Stimulated activated naive CD4-positive, alpha-beta T cell (primary cell): ENCODE data around the gene STK16.

Experiments used
- DNase-seq, 6 experiments: peaks; one replicate each; lab custom pipeline; 2025; lab: John Stamatoyannopoulos, UW

Gene STK16

DNA sequence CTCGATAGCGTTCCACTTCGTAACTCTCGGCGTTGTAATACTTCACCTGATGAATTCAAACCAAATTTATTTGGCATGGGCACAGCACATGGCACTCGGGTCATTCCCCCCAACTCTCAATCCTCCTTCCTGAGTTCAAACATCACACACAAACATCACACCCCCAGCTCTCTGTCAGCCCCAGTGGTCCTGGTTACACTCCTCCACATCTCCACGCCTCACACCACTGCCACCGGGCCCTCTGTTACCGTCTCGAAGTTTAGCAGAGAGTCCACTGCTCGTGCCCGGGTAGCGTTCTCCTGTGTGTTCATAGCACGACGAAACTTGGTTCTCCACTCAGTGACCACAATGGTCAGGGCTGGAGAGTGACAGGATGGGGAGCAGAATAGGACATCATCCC, 31.1 kb upstream of the STK16 start:
- no peak for DNase-seq

DNA sequence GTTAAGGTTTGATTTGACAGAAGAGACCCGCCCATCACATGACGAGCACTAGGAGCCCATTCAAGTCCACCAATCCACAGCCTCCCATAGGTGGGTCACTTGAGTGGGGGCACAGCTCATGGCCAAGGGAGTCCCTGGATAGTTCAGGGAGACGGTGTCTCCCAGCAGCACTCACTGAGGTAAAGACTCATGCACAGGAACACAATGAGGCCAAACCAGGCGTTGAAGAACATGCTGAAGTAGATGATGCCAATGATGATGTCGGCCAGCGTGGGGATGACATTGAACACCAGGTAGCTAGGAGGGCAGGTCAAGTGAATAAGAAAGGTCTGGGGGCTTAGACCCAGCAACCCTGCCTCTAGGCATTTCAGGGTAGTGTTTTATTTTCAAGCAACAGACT, 30.5 kb upstream of the STK16 start:
- DNase-seq, result no peak

DNA sequence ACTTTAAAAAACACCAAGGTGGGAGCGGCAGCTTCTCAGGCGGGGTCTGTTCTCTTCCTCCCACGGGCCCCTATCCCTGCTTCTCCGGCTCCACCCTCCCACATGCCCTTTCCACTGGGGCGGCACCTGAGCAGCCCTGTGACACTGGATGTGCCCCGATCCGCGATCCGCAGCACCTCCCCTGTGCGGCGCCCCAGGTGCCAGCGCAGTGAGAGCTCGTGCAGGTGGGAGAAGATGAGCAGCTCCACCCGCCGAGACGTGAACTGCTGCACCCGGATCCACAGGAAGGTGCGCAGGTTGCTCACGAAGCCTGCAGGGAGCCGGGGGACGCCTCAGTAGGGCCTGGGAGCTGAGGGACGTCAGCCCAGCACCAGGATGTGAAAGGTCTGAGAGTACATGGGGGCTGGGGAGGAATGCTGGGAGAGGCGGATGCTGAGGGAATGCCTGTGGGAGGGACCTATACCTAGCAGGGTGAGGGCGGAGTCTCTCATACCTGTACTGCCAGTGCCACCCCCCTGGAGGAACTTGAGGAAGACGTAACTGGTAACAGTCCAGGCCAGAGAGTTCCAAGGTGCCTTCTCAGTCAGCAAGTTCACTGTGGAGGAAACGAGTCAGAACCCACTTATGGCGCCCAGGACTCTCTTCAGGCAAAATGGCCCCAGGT, 29.3 kb upstream of the STK16 start:
- DNase-seq, result no peak

DNA sequence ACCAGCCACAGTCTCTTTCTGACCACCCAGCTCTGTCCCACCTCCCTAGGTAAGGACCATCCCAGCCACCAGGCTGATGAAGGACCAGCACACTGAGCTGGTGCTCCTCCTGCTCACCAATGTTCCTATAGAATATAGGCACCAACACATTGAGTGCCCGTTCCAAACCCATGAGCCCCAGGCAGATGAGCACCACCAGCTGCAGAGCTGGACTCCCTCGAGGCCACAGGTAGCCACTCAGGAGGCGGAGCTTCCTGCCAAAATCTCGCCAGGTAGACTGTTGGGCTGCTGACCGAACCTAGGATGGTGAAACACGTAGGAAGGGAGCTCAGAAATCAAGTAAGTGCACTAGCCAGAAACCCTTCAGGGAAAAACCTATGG, 28.8 kb upstream of the STK16 start:
- DNase-seq, result no peak

DNA sequence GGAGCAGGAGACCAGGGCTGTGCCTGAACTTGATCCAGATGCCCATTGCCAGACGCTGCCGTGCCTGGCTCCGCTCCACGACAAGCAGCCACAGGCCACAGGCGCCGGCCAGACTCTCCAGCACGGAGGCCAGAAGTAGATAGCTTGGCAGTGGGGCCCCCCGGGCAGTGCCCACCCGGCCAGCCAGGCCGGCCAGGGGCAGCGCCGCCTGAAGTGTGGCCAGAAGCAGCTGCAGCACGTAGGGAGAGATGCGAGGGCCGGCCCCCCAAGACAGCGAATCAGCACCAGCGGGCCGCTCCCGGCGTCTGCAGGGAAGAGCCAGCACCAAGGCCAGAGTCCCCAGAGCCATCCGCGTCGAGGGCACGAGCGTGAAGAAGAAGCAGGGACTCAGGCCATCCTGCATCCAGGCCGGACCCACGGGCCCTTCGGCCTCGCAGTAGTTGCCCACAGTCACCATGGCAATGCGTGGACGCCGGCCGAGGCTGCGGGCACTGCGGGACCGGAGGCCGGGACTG, 27.0 kb upstream of the STK16 start:
- DNase-seq, result peak in 1 of 6 experiments; percentile 48

DNA sequence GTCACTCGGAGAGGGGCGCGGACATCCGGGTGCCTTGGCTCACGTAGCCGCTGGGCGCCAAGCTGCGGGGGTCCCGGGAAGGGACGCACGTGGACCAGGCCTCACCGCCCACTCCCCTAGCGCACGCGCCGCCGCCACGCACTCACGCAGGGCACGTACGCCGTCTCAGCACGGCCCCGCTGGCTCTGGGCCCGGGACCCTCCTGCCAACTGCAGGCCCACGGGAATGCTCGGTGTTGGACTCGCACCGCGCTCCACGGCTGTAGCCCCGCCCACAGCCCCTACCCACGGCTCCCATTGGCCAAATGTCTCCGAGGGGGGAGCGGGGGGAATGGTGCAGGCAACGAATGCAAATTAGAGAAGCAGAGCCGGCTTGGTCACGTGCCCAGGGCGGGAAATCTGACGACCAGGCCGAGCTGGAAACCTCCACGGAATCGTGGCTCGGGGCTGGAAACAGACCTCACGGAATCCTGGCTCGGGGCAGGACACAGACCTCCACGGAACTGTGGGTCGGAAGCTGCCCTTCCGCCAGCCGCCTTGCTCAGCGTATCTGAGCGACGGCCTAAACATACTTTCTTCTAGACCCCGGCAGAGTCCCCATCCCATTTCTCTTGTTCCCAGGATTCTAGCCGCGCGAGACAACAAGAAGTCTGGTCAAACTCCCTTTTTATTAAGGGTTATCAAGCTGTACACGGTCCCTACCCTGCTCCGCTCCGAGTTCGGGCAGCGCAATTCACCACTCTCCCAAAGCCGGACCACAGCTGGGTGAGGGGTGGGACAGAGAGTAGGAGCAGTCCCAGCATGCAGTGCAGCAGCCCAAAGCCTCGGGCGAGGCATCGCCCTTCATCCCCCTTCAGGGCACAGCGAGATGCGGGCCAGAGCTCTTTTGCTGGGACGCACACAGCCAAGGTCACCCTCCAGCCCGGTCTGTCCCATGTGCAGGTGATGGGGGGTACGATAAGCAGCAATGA, 26.3 kb upstream of the STK16 start, which contains the start of gene ABCB6:
TSS of gene ABCB6 (minus strand) at position 227 of the 970 bp plus-strand sequence. CDS start 285 bp downstream, outside the sequence.
- peak; percentile 75 to 91 (median 83) for DNase-seq

DNA sequence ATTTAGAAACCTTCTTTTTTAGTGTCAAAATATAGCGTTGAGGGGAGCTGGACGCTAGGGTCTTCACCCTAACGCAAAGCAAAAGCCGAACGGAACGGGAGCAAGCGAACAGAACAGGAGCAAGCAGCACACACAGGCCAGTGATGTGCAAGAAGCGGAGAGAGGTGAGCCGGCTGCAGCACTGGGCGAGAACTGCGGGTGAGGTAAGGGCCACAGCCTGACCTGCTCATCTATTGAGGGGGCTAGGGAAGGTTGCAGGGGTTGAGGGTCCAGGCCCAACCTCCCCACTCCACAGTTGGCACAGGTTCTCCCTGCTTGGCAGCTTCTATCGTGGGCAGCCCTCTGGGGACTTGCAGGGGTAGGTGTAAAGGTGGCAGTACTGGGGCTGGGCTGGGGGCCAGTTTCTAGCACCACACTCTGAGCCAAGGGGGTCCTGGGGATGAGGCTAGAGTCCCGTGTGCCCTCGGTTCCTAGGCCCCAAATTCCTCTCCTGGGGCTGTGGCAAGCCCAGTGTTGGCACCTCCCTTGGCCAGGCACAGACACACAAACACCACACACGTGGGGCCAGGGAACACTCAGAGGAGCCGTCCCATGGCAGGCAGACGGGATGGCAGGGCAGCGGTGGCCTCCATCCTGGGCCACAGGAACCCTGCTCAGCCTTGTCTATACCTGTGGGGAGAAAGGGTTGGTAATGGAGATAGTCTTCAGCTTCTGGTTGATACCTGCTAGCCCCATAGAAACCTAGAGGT, 25.3 kb upstream of the STK16 start:
- DNase-seq, result no peak

DNA sequence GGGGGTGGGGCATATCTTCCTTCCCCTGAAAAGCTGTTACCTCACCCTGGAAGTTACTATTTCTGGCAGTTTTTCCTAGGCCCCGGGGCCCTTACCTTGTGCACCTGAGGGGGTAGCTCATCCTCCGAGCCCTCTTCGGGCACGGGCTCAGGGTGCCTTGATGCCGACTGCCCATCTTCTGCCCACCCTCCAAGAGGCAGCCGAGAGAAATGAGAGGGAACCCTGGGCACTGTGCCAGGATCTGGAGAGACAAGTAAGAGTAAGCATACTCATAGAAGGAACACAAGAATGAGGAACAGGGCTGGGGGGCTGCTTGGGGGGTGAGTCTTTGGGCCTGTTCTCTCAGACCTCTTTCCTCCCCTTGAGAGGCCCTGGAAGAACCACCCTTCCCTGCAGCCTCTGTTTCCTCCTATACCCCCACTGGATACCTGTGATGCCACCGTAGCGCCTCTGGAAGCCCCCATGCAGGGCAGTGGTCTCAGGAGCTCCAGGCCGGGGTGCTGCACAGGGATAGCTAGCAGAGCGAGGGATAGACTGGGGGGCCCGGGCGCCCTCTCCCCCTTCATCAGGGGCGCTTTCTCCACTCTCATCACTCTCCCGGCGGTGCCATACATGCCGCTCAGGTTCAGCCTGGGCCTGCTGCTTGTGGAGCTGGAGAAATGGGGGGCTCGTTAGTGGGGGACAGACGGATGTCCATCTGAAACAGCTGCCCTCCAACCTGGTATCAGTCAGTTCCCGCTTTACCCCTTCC, 24.5 kb upstream of the STK16 start:
- DNase-seq, result no peak

DNA sequence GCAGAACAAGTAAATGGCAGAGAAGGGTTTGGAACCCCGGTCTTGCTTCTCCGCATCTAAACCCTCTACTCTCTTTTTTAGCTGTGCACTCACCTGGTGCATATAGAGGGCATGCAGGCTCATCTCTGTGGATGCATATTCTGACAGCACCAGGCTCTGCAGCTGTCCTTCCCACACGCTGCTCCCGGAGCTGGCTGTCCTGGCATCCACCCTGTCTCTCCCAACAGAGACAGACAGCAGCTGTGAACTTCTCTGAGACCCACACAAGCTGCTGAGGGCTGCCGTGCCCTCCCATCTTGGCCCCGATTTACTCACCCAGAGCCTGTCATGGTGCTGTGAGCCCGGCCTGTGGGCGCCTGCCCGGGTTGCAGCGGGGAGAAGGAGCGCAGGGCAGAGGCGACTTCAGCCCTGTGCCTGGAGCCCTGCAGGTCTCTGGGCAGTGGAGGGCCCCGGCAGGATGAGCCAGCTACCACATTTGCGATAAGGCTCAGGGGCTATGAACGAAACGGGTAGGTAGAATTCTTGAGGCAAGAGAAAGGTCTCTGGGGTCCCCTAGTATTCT, 23.2 kb upstream of the STK16 start:
- no peak for DNase-seq

DNA sequence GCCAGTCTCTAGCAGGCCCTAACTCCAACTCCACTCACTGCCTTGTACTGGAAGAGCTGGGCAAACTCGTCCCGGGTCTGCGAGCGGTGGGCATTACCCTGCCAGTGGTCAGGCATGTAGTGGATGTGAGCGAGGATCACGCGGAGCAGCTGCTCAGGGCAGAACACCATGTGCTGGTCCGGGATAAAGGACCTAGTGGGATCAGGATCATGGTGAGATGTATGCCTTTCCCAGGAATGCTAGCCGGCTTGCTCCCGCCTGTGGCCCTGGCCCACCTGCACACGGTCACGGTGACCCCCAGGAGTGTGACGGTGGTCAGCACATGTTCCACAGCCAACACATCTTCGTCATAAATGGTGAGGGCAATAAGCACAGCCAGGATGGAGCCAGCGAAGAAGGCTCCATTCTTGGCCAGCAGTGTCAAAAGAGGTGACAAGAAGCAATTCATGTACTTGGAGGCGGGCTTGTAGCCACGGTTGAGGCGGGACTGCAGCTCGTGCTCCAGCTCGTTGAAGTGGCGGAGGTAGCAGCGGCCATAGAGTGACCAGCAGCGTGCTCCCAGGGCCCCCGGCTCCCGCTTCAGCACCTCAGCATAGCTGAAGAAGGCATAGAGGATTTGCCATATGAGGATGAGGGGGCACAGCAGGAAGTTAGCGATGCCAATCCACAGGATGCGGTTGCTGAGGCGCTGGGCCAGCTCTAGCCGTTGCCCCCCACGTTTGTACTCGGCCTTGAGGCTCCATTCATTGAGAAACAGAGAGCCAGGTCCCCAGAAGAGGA, 21.3 kb upstream of the STK16 start:
- no peak for DNase-seq

DNA sequence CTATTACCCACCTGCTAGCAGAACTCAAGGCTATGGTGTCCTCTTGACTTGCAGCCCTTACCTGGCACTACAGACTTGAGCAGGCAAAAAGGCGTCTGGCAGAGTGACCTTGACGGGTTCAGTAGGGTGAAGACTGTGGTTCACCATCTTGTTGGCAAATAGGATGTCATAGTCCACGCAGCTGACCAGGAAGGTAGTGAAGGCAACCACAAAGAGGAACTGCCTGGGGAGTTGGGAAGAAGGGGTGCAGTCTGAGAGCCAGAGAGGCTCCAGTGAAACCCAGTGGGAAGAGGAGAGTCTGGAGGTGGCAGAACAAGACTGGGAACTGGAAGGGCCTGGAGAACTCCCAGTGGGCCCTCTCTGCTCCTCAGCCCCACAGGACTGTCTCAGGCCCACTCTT, 19.9 kb upstream of the STK16 start:
- DNase-seq, result no peak

DNA sequence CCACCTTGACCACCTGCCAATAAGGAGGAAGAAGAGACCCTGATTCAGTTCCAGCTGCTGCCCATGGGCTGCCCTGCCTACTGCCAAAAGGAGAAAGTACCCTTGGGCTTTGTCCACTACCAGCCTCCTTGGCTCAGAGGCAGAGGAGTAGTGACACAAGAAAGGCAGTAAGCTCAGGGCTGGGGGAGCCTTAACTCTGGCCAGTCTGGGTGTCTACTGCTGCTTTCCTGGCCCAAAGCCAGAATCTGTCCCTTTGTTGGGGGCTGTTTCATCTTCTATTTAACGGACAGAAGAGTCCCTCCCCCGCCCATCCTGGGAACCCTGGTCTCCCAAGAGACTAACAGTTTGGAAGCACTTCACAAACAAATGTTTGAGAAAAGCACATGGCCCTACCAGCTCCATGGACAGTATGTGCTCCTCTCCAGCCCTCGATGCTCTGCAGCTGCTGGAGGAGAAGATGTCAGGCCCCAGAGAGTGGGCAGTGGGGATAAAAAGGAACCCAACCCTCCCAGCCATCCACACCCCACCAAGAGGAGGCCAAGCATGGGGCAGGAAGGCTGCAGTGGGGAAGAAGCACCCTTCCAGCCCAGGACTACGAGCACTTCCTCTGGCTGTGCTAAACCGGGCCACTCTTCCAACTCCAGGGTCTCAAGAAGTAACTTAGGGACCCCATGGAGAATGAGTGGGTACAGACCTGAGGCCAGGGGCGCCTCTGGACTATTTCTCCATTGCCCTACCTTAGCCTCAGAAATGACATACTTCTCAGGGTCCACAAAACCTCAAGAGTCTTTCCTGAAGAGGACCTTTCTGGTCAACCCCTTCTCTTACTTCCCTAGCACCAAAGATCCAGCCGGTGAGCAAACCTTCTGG, 17.0 kb upstream of the STK16 start:
- peak in 1 of 6 experiments; percentile 7 for DNase-seq

DNA sequence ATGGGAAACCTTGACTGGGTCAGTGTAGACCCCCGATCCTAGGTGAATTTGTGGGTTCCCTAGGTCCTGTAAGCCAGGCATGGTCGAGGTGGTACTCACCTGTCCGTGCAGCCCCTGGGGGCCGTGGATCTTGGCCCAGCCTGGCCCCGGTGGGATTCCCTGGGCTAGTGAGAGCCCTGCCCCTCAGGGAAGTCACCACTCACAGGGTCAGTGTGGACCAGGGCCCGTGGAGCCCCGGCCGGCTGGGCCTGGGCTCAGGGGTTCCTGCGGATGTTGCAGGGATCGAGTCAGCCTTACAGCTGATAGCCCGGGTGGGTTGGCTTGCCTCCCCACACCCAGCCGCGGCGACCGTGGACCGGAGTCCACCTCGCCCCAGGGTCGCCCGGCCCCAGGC, 16.4 kb upstream of the STK16 start:
- DNase-seq, result peak in 1 of 6 experiments; percentile 46

DNA sequence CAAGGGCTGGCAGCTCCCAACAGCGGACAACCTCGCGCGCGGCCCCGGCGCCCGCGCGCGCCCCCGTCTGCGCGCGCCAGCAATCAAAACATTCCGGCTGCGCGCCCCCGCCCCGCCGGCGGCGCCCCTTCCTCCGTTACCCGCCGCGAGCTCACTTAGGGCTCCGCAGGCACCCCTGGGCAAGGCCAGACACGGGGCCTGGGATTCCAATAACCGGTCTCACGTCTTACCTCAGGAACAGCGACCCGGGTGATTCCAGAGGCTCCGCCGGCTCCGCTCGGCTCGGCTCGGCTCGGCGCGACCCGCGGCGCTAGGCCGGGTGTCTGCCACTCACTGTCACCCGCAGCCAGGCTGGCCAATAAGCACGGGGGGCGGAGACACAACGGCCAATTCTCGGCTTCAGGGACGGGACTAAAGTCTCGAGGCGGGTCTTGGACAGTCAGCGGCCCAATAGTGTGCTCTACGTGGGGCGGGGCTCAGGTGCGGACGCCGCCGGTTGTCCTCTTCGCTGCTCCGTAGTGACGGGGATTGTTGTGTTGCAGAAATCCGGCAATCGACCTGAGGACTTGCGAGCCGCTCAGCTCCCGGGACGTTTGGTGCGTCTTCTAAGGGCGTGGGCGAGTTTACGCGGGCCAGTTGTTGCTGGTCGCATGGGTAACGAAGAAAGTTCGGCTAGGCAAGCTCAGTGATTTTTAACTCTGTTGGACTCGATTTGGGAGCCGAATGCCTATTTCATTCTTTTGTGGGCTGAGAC, 15.8 kb upstream of the STK16 start, which contains the start of the genes ANKZF1 and ATG9A:
TSS of gene ANKZF1 (plus strand) at position 502 of the 754 bp plus-strand sequence. CDS start 452 bp downstream, outside the sequence.
TSS of gene ATG9A (minus strand) at position 332 of the 754 bp plus-strand sequence. CDS start 1,612 bp downstream, outside the sequence.
- DNase-seq, result peak; percentile 92 to 99 (median 97)

DNA sequence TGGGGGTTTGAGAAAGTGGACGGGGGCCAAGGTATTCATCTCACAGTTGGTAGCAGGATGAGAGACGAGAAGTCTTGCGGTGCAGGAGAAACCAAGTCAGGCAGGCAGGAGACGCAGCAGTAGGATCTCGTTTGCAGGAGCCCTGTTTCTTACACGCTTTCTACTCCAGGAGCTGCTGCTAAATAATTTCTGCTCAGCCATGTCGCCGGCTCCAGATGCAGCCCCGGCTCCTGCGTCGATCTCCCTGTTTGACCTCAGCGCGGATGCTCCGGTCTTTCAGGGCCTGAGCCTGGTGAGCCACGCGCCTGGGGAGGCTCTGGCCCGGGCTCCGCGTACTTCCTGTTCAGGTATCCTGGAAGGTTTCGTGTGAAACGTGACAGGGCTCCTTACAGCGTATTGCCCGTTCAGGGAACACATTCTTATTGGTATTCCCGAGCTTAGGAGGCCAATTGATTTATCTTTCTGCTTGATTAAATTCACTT, 15.2 kb upstream of the STK16 start:
- DNase-seq, result peak in 3 of 6 experiments; percentile 37 to 60 (median 53)

DNA sequence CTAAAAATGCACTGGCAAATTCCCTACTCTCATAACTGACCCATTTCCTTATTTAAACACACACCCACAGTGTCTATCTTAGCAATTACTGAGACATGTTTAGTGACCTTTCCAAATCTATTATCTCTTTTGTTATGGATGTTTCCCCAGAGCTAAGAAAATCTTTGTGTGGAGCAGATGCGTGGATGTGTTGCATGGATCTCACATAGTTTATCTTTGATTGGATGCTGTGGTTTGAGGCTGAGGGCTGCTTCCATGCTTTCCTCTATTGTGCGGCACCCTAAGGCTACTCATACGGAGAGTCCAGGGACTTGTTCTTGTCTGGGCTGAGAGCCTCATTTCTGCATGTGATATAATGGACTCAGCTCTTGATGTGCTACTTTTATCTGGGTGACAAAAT, 10.9 kb upstream of the STK16 start:
- no peak for DNase-seq

DNA sequence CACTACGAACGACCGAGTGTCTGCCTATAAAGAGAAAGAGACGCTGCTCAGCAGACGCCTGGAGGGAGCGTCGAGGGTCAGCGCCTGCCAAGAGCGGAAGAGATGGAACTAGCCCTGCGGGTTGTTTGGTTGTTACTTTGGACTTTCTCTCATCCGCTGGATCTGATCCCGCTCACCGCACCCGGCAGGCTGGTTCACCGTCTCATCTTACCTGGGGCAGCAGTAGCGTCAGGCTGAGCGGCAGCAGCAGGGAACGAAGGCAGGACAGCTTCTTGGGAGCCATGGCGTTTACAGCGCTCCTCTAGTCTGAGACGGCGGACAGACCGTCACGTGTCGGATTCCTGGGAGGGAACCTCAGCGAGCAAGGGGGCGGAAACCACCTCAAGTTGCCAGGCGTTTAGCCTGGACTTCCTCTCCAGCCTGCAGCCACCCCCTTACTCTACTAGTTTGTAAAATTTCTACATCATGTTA, 2.0 kb upstream of the STK16 start:
- DNase-seq, result no peak

DNA sequence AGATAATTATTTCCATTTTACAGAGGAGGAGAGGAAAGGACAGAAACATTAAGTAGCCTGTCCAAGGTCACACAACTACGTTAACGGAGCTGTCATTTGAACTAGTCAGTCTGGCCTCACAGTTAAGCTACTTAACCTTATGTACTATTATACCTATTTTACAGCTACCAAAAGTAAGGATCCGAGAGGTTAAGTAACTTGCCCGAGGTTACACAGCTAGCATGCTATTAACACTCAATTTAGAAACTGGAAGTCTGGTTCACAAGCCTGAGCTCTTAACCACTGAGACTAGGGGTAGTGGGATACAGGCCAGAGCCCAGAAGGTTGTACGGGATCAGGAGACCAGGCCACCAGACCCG, 511 bp upstream of the STK16 start:
- DNase-seq, result no peak
